Measurements from ENCODE around the gene CAMK2D.

GRCh38 chr4:113502476-113502875 lies 259.1 kb downstream of the CAMK2D start:
- TF ChIP-seq, protein P1, sequence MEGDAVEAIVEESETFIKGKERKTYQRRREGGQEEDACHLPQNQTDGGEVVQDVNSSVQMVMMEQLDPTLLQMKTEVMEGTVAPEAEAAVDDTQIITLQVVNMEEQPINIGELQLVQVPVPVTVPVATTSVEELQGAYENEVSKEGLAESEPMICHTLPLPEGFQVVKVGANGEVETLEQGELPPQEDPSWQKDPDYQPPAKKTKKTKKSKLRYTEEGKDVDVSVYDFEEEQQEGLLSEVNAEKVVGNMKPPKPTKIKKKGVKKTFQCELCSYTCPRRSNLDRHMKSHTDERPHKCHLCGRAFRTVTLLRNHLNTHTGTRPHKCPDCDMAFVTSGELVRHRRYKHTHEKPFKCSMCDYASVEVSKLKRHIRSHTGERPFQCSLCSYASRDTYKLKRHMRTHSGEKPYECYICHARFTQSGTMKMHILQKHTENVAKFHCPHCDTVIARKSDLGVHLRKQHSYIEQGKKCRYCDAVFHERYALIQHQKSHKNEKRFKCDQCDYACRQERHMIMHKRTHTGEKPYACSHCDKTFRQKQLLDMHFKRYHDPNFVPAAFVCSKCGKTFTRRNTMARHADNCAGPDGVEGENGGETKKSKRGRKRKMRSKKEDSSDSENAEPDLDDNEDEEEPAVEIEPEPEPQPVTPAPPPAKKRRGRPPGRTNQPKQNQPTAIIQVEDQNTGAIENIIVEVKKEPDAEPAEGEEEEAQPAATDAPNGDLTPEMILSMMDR (conservative IDR thresholded peaks at IDR 0.05; ENCODE audit: low read depth, low read length), result no peak
- no peak for TF ChIP-seq EZH2 (IDR thresholded peaks at IDR 0.05; ENCODE audit: low read length, unreplicated experiment)
- TF ChIP-seq EZH2phosphoT487 (IDR thresholded peaks at IDR 0.05; ENCODE audit: borderline replicate concordance, low read length), result no peak
